ENCODE results near the gene PGBD4.

PGBD4 gene

DNA sequence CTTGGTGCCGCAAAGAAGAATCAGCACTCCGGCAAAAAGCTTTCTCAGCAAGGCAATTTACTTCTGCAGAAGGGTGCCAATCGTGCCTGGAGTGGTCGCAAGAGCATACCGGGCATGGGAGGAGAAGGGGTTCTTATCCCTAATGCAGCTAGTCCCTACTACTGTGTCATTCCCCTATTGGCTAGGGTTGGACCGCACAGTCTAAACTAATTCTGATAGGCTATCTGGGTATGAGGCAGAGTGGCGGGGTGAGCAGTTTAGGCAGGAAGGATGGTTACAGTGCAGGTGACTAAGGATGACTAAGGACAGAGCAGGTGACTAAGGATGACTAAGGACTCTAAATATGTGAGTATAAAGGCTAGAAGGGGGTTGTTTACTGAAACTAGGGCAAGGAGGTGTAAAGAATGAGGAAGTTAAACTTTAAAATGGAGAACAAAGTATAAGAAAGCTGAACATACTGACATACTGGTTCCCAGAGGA lies 52.9 kb downstream of the PGBD4 start:
- Histone ChIP-seq H3K4me3 (ENCODE audit: low read length) (no peak overlapping the region), H3K4me1 (ENCODE audit: control insufficient read depth, low read depth, low read length) (no peaks in the 10 kb centered on the region), H3K27me3 (ENCODE audit: control insufficient read depth, insufficient read depth, low read length) (no peaks in the 10 kb centered on the region), H3K36me3 (ENCODE audit: control insufficient read depth, low read depth, low read length) (peaks cover 30% of the 10 kb centered on the region), H3K9me3 (ENCODE audit: control insufficient read depth, low read depth, low read length) (peaks cover 18% of the 10 kb centered on the region), H3K27ac (ENCODE audit: low read length) (no peak overlapping the region), H3K9ac (ENCODE audit: low read length) (no peak overlapping the region)

DNA sequence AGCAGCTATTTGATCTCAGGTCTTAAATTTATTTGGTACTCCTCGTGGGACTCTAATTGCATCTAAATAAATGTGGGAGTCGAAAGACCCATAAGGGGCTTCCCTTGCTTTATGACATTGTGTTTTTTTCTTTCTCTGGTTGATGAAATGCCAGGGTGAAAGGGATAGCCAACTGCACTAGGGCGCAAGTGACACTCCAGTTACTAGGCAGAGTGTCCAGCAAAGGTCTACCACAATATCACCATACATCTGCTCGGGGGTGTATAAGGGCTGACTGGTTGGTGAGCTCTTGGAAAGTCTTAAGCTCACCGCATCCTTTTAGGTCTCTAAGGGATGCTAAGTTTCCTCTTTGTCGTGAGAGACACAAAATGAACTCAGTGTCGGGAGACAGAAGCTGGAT lies 54.0 kb downstream of the PGBD4 start:
- Histone ChIP-seq H3K27me3 (ENCODE audit: control insufficient read depth, insufficient read depth, low read length) (no peaks in the 10 kb centered on the region), H3K9me3 (ENCODE audit: control insufficient read depth, low read depth, low read length) (peaks cover 18% of the 10 kb centered on the region), H3K9ac (ENCODE audit: low read length) (no peak overlapping the region), H3K36me3 (ENCODE audit: control insufficient read depth, low read depth, low read length) (peaks cover 20% of the 10 kb centered on the region), H3K4me3 (ENCODE audit: low read length) (no peak overlapping the region), H3K27ac (ENCODE audit: low read length) (no peak overlapping the region), H3K4me1 (ENCODE audit: control insufficient read depth, low read depth, low read length) (no peaks in the 10 kb centered on the region)
